GM18868 (cell line): ENCODE data around the gene AXIN1.
"Not testable (repeated sequence)": the region's sequence is repeated elsewhere in the genome, so short reads cannot be mapped to it uniquely, and the experiment has no call there.

Experiments
- ATAC-seq: cut with Tn5 transposase; IDR thresholded peaks from one replicate; pipeline ENCODE4 v1.9.1; 2021; ENCODE audit warnings: mild to moderate bottlenecking, moderate library complexity; ENCODE audit not compliant: unreplicated experiment

AXIN1 gene

DNA sequence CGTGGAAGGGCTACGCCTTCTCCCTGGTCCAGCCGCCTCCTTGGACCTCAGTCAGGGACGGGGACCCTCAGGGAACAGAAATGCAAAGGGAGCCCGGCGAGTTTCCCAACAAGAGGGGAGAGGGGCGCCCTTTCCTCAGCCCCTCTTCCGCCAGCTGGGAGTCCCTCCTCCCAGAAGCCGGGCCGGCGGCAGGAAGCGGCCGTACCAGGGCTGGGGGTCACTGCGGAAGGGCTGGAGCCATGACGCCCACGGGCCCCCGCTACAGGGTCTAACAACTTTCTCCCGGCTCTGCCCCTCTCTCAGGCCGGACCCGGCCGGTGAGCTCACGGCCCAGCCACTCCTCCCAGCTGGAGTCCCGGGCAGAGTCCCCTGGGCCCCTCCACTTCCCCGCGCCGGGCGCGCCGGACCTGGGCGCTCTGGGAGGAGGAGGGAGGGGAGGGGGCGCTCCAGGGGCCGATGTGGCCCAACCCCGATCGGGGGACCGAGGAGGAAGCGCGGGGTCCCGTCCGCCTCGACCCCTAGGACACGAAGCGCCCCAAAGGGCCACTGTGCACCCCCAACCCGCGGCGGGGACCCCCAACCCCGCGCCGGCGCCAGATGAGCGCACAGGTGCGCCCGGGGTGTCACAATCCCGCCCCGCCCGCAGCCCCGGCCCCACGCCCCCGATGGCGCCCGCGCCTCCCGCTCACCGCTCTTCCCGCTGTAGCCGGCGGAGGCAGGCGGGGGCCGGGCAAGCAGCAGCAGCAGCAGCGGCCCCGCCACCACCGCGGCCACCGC, 28.7 kb upstream of the AXIN1 start:
- ATAC-seq, result no peak

DNA sequence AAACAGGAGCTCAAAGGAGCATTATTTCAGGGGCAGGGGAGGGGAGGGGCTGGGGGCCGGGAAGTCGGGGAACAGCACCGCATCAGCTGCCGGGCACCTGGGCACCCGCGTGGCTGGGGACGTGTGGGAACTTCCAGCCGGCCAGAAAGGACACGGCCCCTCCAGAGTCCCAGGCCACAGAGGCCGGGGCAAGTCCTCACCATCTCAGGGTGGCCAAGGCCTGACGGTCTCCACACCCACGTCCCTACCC, 28.2 kb upstream of the AXIN1 start:
- no peak for ATAC-seq

- no peak for ATAC-seq
Observed at GRCh38 chr16:379961-380761, 27.6 kb upstream of the AXIN1 start.

- ATAC-seq, result no peak
Observed at GRCh38 chr16:379183-379960, 26.8 kb upstream of the AXIN1 start.

DNA sequence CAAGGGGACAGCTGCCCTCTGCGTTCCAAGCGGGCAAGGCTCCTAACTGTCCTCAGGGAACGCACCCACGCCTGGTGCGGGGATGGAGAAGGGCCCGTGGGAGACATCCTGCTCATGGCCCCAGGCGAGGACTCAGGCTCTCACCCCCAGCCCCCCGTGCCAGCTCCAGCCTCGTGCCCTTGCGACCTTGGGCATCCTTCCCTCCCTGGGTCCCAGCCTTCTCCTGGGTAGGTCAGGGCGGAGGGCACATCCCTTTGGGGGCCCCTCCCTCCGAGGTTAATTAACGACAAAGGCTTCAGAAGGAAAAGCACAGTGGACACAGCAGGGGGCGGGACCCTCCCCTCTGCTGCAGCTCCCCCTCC, 26.3 kb upstream of the AXIN1 start:
- ATAC-seq, result no peak

DNA sequence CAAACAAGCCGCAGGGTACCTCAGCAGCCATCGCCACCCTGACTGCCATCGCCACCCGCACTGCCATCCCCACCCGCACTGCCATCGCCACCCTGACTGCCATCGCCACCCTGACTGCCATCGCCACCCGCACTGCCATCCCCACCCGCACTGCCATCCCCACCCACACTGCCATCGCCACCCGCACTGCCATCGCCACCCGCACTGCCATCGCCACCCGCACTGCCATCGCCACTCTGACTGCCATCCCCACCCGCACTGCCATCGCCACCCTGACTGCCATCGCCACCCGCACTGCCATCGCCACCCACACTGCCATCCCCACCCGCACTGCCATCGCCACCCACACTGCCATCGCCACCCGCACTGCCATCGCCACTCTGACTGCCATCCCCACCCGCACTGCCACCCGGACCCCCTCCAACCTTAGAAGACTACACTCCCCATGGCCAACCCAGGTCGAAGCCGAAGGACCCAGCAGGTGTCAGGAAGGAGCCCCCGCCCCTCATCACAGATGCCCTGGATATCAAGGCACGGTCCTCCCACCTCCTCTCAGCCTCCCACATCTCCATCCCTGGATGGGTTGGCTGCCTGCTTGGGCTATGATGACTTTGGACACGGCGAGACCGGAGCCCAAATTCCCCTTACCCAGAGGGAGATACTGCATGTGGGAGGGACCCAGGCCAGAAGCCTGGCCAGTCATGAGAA, 25.7 kb upstream of the AXIN1 start:
- ATAC-seq, result not testable (repeated sequence)

DNA sequence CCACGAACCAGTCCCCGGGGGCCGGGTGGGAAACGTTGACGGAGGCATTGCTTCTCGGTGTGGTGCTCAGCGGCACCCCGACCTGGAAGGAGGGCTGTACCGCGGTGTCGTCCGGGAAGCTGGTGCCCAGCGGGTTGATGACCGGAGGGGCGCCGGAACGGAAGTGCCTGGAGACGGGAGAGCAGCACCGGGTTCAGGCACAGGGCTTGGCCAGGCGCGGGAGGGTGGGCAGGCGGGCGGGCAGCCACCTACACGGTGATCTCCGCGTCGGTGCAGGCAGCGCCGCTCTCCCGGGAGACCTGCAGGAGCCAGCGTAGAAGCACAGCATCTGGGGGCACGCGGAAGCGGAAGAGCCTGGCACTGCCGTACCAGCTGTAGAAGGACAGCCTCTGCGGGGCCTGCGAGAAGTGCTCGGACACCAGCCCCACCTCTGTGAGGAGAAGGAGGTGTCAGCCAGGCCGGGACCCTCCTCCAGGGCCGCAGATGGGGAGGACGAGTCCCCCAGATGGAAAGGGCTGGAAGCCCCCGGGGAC, 25.0 kb upstream of the AXIN1 start:
- ATAC-seq, result no peak

DNA sequence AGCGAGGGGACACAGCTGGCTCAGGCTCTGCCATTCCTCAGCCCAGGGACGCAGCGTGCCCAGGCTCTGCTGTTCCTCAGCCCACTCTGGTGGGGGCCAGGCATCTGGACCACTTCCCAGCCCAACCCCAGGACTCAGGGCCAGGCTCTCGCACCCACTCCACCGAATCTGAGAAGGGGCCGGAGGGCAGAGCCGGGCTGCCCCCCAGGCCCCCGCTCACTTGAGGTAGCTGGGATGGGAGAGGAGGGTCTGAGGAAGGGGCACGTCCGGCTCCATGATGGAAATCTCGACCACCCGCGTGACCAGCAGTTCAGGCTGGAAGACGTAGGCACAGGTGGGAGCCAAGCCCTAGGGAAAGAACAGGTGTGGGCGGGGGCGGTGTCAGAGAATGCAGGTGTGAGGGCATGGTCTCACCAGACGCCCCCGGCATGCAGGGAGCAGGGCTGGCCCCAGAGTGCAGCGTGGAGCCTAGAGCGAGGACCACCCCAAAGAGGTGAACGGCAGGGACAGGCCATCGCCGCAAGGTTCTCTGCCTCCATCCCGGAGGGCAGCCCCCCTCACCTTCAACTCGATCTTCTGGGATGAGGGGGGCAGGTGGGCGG, 24.4 kb upstream of the AXIN1 start:
- no peak for ATAC-seq

DNA sequence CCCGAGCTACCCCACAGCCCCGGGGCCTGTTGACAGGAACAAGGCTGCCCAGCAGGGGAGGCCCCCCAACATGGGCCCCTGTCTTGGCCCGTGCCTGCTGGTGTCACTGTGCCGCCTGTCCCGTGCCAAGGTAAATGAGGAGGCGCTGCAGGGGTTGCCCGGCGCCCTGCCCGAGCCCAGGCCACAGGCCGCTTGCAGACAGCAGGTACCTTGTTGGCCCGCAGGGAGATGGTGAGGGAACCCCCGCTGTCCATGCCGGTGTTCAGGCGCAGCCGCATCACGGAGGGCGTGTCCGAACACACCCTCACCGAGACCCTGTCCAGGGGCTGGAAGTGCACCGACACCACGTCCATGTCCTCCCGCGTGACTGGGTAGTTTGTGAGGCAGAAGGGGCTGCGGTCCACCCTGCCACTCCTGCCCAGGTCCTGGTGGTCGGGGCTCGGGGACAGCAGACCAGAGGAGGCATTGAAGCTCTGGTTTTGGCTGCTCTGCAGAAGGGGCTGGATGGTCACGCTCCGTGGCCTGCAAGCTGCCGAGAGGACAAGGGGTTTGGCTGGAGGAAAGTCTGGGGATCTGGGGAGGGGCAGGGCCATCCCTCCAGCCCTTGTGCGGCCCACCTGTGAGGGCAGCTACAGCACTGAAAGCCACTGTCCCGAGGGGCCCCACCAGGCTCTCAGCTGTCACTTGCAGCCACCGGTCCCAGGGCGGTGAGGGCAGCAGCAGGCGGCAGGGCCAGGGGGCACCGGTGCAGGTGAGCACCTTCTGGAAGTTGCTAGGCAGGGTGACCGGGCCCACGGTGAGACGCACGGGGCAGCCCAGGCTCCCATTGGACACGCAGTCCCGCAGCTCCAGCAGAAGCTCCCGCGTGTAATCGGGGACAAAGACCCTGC, 23.6 kb upstream of the AXIN1 start:
- no peak for ATAC-seq

DNA sequence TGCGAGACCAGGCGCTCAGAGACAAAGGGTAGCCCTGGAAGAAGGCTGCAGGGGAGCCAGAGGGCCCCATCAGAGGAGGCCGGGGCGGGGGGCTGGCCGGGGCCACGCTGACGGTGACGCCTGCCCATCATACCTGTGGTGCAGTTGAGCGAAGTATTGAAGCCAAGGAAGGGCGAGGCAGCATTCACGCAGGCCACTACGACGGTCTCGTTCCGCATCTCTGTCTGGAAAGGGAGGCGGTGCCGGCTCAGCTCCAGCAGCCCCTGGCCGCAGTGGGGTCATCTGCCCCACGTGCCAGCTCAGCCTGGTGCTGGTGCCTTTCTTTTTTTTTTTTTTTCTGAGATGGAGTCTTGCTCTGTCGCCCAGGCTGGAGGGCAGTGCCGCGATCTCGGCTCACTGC, 22.7 kb upstream of the AXIN1 start:
- no peak for ATAC-seq

GRCh38 chr16:374616-374926, 22.0 kb upstream of the AXIN1 start:
- ATAC-seq, result no peak

DNA sequence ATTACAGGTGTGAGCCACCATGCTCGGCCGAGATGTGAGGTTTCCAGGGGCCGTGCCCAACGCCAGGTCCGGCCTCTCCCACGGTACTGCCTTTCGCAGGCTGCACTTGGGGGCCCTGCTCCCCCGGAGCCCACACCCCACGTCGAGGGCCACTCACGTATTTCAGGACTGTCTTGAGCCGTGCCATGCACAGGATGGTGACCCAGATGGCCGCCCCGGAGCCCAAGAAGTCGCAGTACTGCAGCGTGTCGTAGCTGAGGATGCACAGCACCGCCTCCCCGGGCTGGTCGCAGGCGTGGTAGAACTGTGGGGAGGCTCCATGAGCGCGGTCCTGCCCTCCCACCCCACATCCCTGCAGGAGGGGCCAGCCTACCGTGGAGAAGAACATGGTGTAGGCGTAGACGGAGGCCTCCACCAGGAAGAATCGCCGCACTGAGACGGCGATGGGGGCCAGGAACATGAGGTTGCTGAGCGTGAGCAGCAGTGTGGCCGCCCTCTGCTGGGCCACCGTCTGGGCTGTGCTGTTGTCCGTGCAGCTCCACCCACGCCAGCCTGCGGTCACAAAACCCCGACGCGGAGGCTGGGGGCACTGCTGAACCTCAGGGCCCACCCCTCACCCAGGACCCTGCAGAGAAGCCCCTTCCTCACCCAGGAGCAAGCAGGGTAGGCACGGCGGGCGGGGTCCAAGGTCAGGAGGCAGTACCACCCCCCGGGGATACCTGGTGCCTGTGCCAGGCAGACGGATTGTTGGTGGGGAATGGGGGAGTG, 21.5 kb upstream of the AXIN1 start:
- no peak for ATAC-seq

DNA sequence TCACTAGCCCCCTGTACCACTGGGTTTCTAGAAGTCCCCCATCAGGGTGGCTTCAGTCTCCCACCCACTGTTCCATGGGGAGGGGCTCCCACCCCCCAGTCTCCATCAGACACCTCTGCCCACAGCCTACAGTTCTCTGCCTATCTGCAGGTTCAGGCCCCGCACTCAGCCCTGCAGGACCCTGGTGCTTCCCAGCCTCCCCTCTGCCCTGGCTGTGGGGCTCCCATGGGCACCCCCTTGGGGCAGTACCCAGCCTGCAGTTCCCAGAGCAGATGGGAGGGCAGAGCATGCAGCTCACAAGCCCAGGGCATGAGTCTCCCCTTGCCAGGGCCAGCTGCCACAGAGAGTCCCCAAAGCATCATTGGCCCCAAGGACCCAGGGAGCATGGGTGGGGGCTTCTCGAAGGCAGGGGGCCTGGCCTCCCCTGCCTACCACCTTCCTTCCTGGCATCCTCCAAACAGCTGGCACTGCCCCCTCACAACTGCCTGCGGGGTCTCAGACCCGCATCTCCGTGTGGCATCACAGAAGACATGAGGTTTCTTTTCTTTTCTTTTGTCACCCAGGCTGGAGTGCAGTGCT, 20.6 kb upstream of the AXIN1 start:
- ATAC-seq, result no peak

DNA sequence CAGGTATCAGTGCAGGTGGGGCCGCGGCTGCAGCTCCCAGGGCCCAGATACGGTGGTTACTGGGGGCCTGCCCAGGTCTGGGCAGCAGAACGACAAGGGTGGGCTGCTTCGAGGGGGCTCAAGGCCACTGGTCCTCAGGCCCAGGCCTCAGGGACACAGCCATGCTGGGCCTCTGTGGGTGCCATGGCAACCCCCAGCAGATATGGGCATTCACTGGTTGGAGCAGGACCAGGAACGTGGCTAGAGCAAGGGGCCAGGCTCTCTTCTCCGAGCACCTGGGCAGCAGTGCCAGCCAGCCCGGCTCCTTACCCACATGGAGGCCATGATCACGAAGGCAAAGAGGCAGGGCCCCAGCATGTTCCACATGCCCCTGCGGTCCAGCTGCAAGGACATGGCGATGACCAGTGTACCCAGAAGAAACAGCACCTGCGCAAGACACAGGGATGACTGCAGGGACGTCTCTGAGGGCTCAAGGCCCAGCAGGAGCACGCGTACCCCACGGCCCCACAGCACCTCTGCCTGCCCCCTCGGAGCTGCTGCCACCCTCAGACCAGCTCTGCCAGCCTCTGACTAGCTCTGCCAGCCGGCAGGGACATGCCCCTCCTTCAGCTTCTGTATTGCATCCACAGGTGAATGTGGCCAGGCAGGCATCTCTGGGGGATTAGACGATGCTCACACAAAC, 19.9 kb upstream of the AXIN1 start:
- no peak for ATAC-seq

DNA sequence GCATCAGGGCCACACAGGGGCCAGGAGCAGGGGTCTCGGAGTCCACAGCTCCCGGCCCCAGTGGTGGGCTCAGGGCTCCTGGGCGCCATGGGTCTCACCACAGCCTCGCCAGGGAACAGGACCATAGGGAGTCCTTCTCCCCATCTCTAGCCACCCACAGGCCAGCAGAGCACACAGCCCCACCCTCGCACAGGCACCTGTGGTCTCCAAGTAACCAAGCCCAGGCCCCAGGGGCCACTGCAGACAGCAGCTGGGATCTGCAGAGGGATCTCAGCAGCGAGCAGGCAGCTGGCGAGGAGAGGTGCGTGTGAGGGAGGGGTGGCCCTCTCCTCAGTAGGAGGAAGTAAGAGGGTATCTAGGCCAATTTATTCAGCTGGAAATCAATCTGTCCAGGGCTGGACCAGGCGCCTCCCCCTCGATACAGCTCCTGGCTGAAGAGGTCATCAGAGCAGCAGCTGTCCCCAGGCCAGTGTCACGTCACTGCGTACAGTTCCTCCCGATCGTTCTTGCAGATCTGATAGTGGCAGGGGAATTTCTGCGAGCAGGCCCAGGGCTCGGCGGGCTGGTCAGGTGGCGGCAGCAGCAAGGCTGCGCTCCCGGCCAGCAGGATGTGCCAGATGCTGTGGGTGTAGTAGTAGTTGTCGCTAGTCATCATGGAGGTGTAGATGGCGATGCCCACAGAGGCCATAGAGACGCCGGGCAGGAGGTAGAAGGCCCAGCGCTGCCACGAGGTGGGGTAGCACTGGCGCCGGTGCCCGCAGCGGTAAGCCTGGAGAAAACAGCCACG, 19.2 kb upstream of the AXIN1 start:
- ATAC-seq, result no peak

GRCh38 chr16:370979-371514, 18.5 kb upstream of the AXIN1 start:
- no peak for ATAC-seq

DNA sequence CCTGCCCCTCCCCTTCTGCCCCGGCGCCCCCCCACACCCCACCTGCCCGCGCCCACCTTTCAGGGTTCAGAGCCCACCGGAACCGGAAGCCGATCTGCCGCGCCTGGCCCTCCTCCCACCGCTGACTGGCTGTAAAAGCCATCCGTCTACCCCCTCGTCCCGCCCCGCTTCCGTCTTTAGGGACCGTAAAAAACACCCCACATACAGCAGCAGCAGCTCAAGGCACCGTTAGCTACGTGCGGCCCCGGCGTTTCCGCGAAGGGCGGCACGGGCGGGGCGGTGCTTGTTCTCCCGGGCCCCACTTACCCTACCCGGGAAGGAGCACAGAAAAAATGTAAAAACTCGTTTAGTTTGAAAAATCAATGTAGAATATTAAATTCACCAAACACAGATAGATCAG, 17.9 kb upstream of the AXIN1 start, which contains the start of gene MRPL28:
Gene MRPL28 (minus strand): TSS at position 96 of the 400 bp plus-strand sequence. CDS start 320 bp downstream, outside the sequence.
- ATAC-seq, result peak; percentile 89
